Measurements from ENCODE around the gene KRT84. TPM values are rescaled to one million over a fixed set of nuclear protein-coding genes. Genes with fewer than 3 reads are reported as not detected.
"Not testable (repeated sequence)": the region's sequence is repeated elsewhere in the genome, so short reads cannot be mapped to it uniquely, and the experiment has no call there.

Gene KRT84
- polyA plus RNA-seq, 3 donors = not detected

GRCh38 chr12:52347016-52347415 is 38.4 kb downstream of the KRT84 start:
- H3K4me1 Mint-ChIP-seq = no peaks in the 10 kb centered on the region
- Histone ChIP-seq H3K27ac (ENCODE audit: low read depth in 1 of 2, low read length in 2 of 2) (no peak overlapping the region), H3K36me3 (replicated peaks in 1 of 2; ENCODE audit: control insufficient read depth in 1 of 2, insufficient read depth in 2 of 2, low read length in 2 of 2) (no peaks in the 10 kb centered on the region), H3K79me2 (ENCODE audit: insufficient read depth, low read length) (no peaks in the 10 kb centered on the region), H3K4me1 (ENCODE audit: control insufficient read depth in 1 of 2, insufficient read depth in 2 of 2, low read length in 2 of 2) (no peaks in the 10 kb centered on the region), H3K9me3 (replicated peaks in 1 of 2; ENCODE audit: control insufficient read depth in 1 of 2, insufficient read depth in 1 of 2, low read length in 2 of 2) (no peaks in the 10 kb centered on the region), H3K9ac (ENCODE audit: insufficient read depth, low read length, poor library complexity, severe bottlenecking) (no peak overlapping the region), H3K4me2 (replicated peaks; ENCODE audit: extremely low read depth, low read length, poor library complexity, severe bottlenecking) (no peak overlapping the region), H3K27me3 (ENCODE audit: control insufficient read depth in 2 of 2, insufficient read depth in 2 of 2, low read length in 2 of 2) (no peaks in the 10 kb centered on the region), H3K4me3 (replicated peaks in 1 of 3; ENCODE audit: low read depth in 2 of 3, low read length in 3 of 3) (no peak overlapping the region), H2AFZ (ENCODE audit: insufficient read depth, low read depth, low read length, poor library complexity, severe bottlenecking) (no peak overlapping the region), H4K20me1 (ENCODE audit: insufficient read depth, low read length) (no peaks in the 10 kb centered on the region)
- H3K27me3 Mint-ChIP-seq (ENCODE audit: low read depth in 3 of 3) = peaks cover 5 to 14% (median 13%) of the 10 kb centered on the region in 3 donors
- intact Hi-C loops (cut with micrococcal nuclease) = no loop called here
- no peaks in the 10 kb centered on the region for H3K36me3 Mint-ChIP-seq
- DNase-seq = no peak
- H3K9me3 Mint-ChIP-seq = peaks cover 0 to 5% (median 3%) of the 10 kb centered on the region in 7 donors
- TF ChIP-seq CTCF (IDR thresholded peaks at IDR 0.05) = no peak
- 78% methylated on average over 8 of the region's 9 CpGs for WGBS (ENCODE audit: insufficient coverage)
- H3K27ac Mint-ChIP-seq = no peak overlapping the region
- H3K4me3 Mint-ChIP-seq = no peak overlapping the region

GRCh38 chr12:52346593-52346992 is 38.9 kb downstream of the KRT84 start:
- Mint-ChIP-seq H3K27ac (no peak overlapping the region), H3K4me3 (no peak overlapping the region)

GRCh38 chr12:52345041-52345440 is 40.4 kb downstream of the KRT84 start:
- WGBS (ENCODE audit: insufficient coverage) = 100% methylated on average over 4 of the region's 8 CpGs
- H3K36me3 ChIP-seq (replicated peaks in 1 of 2; ENCODE audit: control insufficient read depth in 1 of 2, insufficient read depth in 2 of 2, low read length in 2 of 2); H2AFZ ChIP-seq (ENCODE audit: insufficient read depth, low read depth, low read length, poor library complexity, severe bottlenecking); H3K79me2 ChIP-seq (ENCODE audit: insufficient read depth, low read length); H3K9me3 Mint-ChIP-seq; H3K27ac Mint-ChIP-seq; intact Hi-C loops (cut with micrococcal nuclease); H3K9me3 ChIP-seq (replicated peaks in 1 of 2; ENCODE audit: control insufficient read depth in 1 of 2, insufficient read depth in 1 of 2, low read length in 2 of 2); H3K27me3 ChIP-seq (ENCODE audit: control insufficient read depth in 2 of 2, insufficient read depth in 2 of 2, low read length in 2 of 2); H3K4me1 Mint-ChIP-seq; H3K4me2 ChIP-seq (replicated peaks; ENCODE audit: extremely low read depth, low read length, poor library complexity, severe bottlenecking); H4K20me1 ChIP-seq (ENCODE audit: insufficient read depth, low read length); H3K4me3 Mint-ChIP-seq; H3K9ac ChIP-seq (ENCODE audit: insufficient read depth, low read length, poor library complexity, severe bottlenecking); H3K4me1 ChIP-seq (ENCODE audit: control insufficient read depth in 1 of 2, insufficient read depth in 2 of 2, low read length in 2 of 2); H3K27ac ChIP-seq (ENCODE audit: low read depth in 1 of 2, low read length in 2 of 2); H3K4me3 ChIP-seq (replicated peaks in 1 of 3; ENCODE audit: low read depth in 2 of 3, low read length in 3 of 3); DNase-seq; H3K36me3 Mint-ChIP-seq: not testable (repeated sequence)
- peaks cover 5 to 14% (median 5%) of the 10 kb centered on the region in 3 donors for H3K27me3 Mint-ChIP-seq (ENCODE audit: low read depth in 3 of 3)

More at GRCh38 chr12:52346593-52346992, 38.9 kb downstream of the KRT84 start:
- Mint-ChIP-seq H3K36me3 (no peaks in the 10 kb centered on the region), H3K9me3 (peaks cover 0 to 5% (median 3%) of the 10 kb centered on the region in 7 donors), H3K27me3 (ENCODE audit: low read depth in 3 of 3) (peaks cover 5 to 14% (median 10%) of the 10 kb centered on the region in 3 donors), H3K4me1 (no peaks in the 10 kb centered on the region)
- no peaks in the 10 kb centered on the region for H3K79me2 ChIP-seq (ENCODE audit: insufficient read depth, low read length)
- no peak overlapping the region for H3K27ac ChIP-seq (ENCODE audit: low read depth in 1 of 2, low read length in 2 of 2)
- no peak overlapping the region for H2AFZ ChIP-seq (ENCODE audit: insufficient read depth, low read depth, low read length, poor library complexity, severe bottlenecking)
- intact Hi-C loops (cut with micrococcal nuclease) = no loop called here
- 0% methylated on average over 3 of the region's 4 CpGs for WGBS (ENCODE audit: insufficient coverage)
- H3K9ac ChIP-seq (ENCODE audit: insufficient read depth, low read length, poor library complexity, severe bottlenecking) = no peak overlapping the region
- H4K20me1 ChIP-seq (ENCODE audit: insufficient read depth, low read length) = no peaks in the 10 kb centered on the region
- H3K4me1 ChIP-seq (ENCODE audit: control insufficient read depth in 1 of 2, insufficient read depth in 2 of 2, low read length in 2 of 2) = no peaks in the 10 kb centered on the region
- no peak for TF ChIP-seq CTCF (IDR thresholded peaks at IDR 0.05)
- no peaks in the 10 kb centered on the region for H3K9me3 ChIP-seq (replicated peaks in 1 of 2; ENCODE audit: control insufficient read depth in 1 of 2, insufficient read depth in 1 of 2, low read length in 2 of 2)
- H3K4me2 ChIP-seq (replicated peaks; ENCODE audit: extremely low read depth, low read length, poor library complexity, severe bottlenecking) = no peak overlapping the region
- no peak overlapping the region for H3K4me3 ChIP-seq (replicated peaks in 1 of 3; ENCODE audit: low read depth in 2 of 3, low read length in 3 of 3)
- H3K36me3 ChIP-seq (replicated peaks in 1 of 2; ENCODE audit: control insufficient read depth in 1 of 2, insufficient read depth in 2 of 2, low read length in 2 of 2) = no peaks in the 10 kb centered on the region
- no peak for DNase-seq
- no peaks in the 10 kb centered on the region for H3K27me3 ChIP-seq (ENCODE audit: control insufficient read depth in 2 of 2, insufficient read depth in 2 of 2, low read length in 2 of 2)

All from CD14-positive monocyte (primary cell).